Muscle layer of duodenum (tissue), 2 donors: Measurements from ENCODE around the gene CHMP6.

Source experiments
- H3K27ac ChIP-seq: one replicate; pipeline ENCODE4 v1.7.0; 2013; ENCODE audit warnings: mild to moderate bottlenecking, low read length
- H3K27me3 ChIP-seq: one replicate; pipeline ENCODE4 v1.7.0; 2013; ENCODE audit warnings: low read depth, mild to moderate bottlenecking, control low read depth, low read length
- H3K36me3 ChIP-seq, 2 donors: one replicate each; pipeline ENCODE4 v1.7.0; 2013; ENCODE audit warnings: low read length in 2 of 2, control low read depth in 1 of 2, mild to moderate bottlenecking in 1 of 2; ENCODE audit not compliant: insufficient read depth in 2 of 2, control insufficient read depth in 1 of 2
- H3K4me1 ChIP-seq, 2 donors: one replicate each; pipeline ENCODE4 v1.7.0; 2013; ENCODE audit warnings: low read length in 2 of 2, mild to moderate bottlenecking in 2 of 2, control low read depth in 1 of 2, moderate library complexity in 1 of 2; ENCODE audit not compliant: insufficient read depth in 2 of 2, control insufficient read depth in 1 of 2
- H3K4me3 ChIP-seq, 2 donors: one replicate each; pipeline ENCODE4 v1.7.0; 2013; ENCODE audit warnings: low read length in 2 of 2, low read depth in 1 of 2, mild to moderate bottlenecking in 1 of 2
- H3K9me3 ChIP-seq, 2 donors: one replicate each; pipeline ENCODE4 v1.7.0; 2013; ENCODE audit warnings: low read length in 2 of 2, control low read depth in 1 of 2, mild to moderate bottlenecking in 1 of 2; ENCODE audit not compliant: control insufficient read depth in 1 of 2
- donor health status: healthy.

Gene CHMP6

DNA sequence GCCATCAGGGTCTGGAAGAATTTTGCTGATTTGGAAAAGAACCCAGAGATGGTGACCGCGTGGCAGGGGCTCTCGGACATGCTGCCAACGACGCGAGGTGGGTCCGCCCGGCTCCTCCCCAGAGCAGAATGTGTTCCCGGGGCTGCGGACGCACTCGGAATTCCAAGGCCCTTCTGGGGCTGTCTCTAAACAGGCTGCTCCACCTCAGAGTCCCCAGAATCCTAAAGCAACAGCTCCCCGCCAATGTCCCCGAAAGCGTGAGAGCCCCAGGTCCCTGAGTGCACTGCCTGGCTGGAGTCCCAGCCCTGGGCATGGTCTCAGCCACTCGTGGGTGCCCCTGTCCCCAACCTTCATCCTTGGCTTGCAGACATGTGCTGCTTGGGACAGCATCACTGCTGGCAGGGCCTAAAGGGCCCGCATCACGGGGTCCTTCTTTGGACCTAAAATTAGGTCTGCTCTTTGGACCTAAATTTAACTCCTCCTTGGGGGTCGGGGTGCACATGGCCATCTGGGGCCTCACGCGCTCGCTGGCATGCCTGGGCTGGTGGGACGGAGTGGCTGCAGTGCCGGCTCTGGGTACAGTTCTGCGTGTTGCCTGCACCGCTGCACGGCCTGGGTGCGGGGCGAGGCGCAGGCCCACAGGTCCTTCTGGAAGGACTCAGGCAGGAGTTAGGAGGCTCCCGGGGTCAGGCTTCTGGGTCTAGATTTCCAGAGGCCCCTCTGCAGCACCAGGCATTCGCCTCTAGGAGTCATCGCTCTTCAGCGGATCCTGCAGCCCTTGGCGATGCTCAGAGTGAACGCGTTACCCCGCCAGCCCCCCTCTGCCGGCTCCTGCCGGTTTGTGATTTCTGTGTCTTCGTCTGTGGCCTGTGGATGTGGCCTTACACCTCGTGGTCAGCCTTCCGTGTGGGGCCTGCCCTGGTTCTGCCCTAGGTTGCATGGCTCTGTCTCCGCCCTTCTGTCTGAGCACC is 41.9 kb upstream of the CHMP6 start:
- H3K27me3 ChIP-seq: no peaks in the 10 kb centered on the region
- H3K36me3 ChIP-seq: peaks cover 15 to 42% of the 10 kb centered on the region in 2 donors
- H3K27ac ChIP-seq: no peak overlapping the region
- H3K4me3 ChIP-seq: no peak overlapping the region
- no peaks in the 10 kb centered on the region for H3K9me3 ChIP-seq
- H3K4me1 ChIP-seq: no peaks in the 10 kb centered on the region

DNA sequence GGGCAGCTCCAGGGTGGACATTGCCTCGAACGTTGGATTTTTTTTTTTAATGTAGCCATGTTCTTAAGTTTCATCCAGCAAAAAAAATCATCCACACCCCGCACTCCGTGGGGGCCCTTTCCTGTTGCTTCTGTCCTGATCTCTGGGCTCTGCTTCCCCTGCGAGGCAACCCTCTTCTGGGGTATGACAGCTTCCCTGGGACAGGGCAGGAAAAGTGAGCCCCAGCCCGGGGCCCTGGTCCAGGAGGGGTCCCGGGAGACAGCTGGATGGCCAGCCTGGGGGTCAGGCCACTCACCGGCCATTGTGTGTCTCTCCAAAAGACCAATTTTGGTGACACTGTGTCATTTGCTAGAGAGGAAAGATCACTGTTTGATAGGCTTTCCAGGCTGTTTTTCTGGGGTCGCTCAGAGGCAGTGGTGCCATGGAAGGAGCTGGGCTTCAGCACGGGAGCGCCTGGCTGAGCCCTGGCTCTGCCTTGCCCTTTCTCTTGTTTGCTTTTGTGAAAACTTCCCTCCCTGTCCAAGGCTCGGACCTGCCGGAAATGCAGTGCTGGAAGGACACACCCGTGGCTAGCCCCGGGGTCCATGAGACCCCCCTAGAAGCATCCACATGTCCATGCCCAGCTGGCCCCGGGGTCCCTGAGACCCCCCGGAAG is 41.0 kb upstream of the CHMP6 start:
- Histone ChIP-seq H3K27me3 (no peaks in the 10 kb centered on the region), H3K4me3 (no peak overlapping the region), H3K27ac (no peak overlapping the region), H3K9me3 (no peaks in the 10 kb centered on the region), H3K4me1 (no peaks in the 10 kb centered on the region), H3K36me3 (peaks cover 15 to 46% of the 10 kb centered on the region in 2 donors)

DNA sequence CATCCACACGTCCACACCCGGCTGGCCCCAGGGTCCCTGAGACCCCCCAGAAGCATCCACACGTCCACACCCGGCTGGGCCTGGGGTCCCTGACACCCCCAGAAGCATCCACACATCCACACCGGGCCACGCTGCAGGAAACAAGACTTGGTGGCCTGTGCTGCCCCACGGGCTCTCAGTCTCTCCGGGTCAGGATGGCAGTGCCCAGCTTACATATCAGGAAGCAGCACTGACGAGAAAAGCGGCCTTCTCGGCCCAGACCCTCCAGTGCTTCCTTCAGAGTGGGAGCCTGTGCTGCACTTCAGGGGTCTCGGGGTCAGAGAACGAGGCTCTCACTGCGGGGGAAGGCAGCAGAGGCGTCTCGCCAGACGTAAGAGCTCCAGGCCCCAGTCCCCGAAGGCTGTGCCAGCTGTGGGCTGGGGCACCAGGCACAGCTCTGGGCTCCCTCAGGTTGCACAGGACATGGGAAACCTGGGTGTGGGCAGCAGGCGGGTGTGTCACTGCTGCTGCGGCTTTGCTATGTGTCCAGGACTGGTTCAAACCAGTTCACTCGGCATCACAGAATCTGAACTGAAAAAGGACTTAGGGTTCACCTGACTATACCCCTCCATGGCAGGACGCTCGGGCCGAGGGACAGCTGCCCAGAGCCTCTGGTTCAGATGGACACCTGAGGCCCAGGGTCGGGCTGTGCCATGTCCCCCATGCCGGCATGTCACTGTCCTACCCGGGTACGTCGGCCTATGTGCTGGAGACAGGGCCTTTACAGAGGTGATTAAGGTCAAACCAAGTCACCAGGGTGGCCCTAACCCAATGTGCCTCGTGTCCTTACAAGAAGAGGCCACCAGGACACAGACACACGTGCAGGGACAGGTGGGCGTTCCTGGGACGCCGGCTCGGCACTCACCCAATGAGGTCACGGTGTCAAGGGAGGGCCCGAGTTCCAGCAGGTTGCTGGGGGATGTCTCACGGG is 40.2 kb upstream of the CHMP6 start:
- Histone ChIP-seq H3K36me3 (peaks cover 12 to 39% of the 10 kb centered on the region in 2 donors), H3K9me3 (no peaks in the 10 kb centered on the region), H3K27me3 (no peaks in the 10 kb centered on the region), H3K4me3 (no peak overlapping the region), H3K27ac (no peak overlapping the region), H3K4me1 (no peaks in the 10 kb centered on the region)

DNA sequence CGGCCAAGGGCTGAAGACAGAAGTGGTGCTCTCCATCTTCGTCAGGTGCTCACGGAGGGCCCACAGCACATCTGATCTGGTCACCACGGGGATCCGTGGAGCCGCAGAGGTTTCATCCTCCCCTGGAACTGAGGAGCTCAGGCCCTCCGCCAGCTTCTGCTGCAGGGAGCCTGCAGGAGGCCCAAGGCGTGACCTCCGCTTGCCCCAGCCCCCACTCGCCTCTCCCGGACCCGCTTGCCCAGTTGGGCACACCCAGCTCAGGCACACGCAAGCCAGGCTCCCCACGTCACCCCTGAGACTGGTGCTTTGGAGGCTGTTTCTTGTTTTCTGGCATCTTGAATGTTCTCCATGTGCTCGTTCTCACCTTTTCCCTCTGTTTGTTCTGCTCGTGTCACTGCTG is 39.4 kb upstream of the CHMP6 start:
- H3K36me3 ChIP-seq: peaks cover 3 to 31% of the 10 kb centered on the region in 2 donors
- no peaks in the 10 kb centered on the region for H3K4me1 ChIP-seq
- no peaks in the 10 kb centered on the region for H3K27me3 ChIP-seq
- H3K27ac ChIP-seq: no peak overlapping the region
- no peaks in the 10 kb centered on the region for H3K9me3 ChIP-seq
- no peak overlapping the region for H3K4me3 ChIP-seq

DNA sequence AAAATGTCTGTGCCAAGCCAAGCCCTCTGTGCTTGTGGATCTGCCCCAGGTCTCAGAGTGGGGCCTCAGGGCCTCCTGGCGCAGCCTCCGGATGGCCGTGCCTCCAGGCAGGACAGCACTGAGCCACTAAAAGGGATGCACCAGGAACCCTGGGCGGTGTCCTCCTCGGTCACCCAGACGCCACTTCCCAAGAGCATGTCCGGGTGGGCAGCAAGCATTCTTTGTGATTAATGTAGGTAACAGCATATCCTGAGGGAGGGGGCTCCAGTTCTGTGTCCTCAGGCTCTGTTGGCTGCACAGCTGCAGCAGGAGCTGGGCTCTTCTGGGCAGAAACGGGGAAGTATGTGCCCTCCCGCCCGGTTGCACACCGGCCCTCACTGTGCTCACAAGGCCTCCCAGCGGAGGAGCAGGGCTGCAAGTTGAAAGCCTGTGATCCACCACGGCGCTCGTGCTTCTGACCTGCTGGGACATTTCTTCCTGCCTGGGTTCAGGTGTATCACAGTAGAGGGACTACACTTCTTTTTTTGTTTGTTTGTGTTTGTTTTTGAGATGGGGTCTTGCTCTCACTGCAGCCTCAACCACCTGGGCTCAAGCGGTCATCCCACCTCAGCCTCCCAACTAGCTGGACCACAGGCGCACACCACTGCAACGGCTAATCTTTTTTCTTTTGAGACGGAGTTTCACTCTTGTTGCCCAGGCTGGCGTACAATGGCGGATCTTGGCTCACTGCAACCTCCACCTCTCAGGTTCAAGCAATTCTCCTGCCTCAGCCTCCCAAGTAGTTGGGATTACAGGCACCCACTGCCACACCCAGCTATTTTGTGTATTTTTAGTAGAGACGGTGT is 37.9 kb upstream of the CHMP6 start:
- H3K4me3 ChIP-seq: no peak overlapping the region
- H3K4me1 ChIP-seq: no peaks in the 10 kb centered on the region
- H3K36me3 ChIP-seq: peaks cover 0 to 27% of the 10 kb centered on the region in 2 donors
- no peaks in the 10 kb centered on the region for H3K9me3 ChIP-seq
- H3K27ac ChIP-seq: no peak overlapping the region
- no peaks in the 10 kb centered on the region for H3K27me3 ChIP-seq

DNA sequence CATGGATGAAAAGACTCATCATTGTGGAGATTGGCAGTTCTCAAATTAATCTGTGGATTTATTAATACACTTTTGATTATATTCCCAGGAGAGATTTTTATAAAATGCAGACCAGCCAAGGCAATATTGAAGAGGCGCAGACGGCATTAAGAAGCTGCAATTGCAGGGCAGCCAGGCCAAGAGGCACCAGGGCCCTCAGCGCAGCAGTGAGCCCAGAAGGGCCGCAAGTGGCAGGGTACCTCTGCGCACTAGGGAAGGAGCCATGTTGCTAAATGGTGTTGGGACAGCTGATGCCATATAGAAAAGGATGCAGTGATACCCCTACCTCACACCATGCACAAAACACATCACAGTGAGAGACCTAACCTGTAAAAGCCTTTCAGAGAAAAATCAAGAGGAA is 36.6 kb upstream of the CHMP6 start:
- no peak overlapping the region for H3K27ac ChIP-seq
- no peak overlapping the region for H3K4me3 ChIP-seq
- H3K9me3 ChIP-seq: no peaks in the 10 kb centered on the region
- peaks cover 0 to 13% of the 10 kb centered on the region in 2 donors for H3K4me1 ChIP-seq
- H3K36me3 ChIP-seq: peaks cover 0 to 18% of the 10 kb centered on the region in 2 donors
- no peaks in the 10 kb centered on the region for H3K27me3 ChIP-seq

DNA sequence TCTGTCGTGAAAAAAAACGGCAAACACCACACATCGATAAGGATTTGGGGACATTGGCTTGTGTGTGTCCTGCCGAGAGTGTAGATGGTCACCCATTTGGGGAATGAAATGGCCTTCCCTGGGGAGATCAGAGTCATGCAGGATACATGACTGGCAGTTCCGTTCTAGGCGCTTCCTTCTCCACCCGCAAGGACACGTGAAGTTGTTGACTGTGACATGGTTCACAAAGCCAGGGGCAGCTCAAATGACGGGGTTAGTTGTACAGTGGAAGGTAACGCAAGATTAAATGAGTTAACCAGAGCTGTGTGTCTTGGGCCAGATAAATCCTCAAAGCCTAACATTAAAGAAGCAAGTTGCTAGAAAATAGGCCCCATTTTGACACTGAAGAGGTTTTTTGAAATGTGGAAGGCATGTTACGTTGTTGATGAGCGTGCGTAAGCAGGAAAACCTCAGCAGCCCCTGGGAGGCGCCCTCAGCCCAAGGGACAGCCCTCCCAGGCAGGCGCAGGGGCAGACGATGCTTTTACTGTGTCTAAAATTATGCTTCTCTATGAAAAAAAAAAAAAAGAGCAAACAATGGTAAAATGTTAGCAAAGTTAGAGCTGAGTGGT is 35.9 kb upstream of the CHMP6 start:
- H3K4me3 ChIP-seq: no peak overlapping the region
- no peaks in the 10 kb centered on the region for H3K27me3 ChIP-seq
- no peak overlapping the region for H3K27ac ChIP-seq
- H3K4me1 ChIP-seq: peaks cover 0 to 20% of the 10 kb centered on the region in 2 donors
- H3K9me3 ChIP-seq: no peaks in the 10 kb centered on the region
- H3K36me3 ChIP-seq: peaks cover 0 to 18% of the 10 kb centered on the region in 2 donors

DNA sequence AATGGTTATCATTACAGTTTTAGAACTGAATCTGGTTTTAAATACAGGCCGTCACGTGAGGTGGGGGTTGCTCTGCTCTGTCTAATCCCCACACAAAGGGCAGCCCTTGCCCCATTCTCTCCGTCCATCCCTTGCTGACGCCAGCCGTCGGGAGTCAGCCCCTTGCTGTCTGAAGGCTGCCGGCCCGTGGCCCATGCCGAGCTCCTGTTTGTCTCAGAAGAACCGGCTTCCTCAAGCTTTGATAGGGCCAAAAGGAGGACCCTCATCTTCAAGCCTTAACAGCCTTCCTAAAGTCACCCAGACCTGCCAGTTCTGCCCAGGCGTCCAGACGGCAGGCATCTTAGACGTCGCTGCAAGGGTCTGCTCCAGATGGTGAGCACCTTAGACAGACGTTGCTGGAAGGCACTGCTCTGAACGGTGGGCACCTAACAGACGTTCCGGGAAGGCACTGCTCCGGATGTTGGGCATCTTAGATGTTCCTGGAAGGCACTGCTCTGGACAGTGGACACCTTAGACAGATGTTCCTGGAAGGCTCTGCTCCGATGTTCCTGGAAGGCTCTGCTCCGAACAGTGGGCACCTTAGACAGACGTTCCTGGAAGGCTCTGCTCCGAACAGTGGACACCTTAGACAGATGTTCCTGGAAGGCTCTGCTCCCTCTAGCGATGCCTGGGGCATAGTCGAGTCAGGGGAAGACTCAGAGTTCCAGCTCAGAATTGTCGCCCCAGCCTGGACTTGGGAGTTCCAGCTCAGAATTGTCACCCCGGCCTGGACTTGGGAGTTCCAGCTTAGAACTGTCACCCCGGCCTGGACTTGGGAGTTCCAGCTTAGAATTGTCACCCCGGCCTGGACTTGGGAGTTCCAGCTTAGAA is 35.1 kb upstream of the CHMP6 start:
- Histone ChIP-seq H3K9me3 (no peaks in the 10 kb centered on the region), H3K27me3 (no peaks in the 10 kb centered on the region), H3K27ac (no peak overlapping the region), H3K4me1 (peaks cover 0 to 28% of the 10 kb centered on the region in 2 donors), H3K36me3 (peaks cover 0 to 12% of the 10 kb centered on the region in 2 donors), H3K4me3 (no peak overlapping the region)

DNA sequence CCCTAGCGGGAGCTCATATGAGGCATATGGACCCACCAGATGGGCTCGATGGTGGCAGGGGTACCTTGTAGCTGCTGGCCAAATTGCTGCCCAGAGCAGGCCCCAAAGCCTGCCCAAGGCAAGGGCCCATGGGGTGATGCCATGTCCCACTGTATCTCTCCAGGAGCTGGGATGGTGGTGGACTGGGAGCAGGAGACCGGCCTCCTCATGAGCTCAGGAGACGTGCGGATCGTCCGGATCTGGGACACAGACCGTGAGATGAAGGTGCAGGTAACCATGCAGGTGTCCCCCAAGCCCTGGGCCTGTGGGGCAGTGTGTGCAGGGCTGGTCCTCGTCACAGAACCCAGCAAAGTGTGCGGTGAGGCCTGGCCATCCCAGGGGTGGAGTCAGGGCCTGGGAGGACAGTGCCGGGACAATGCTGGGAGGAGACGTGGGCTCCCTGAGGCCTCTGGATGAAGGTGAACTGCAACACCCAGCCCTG is 34.1 kb upstream of the CHMP6 start:
- H3K27ac ChIP-seq: no peak overlapping the region
- H3K36me3 ChIP-seq: peaks cover 0 to 20% of the 10 kb centered on the region in 2 donors
- no peaks in the 10 kb centered on the region for H3K9me3 ChIP-seq
- peaks cover 0 to 29% of the 10 kb centered on the region in 2 donors for H3K4me1 ChIP-seq
- no peak overlapping the region for H3K4me3 ChIP-seq
- no peaks in the 10 kb centered on the region for H3K27me3 ChIP-seq
